ENCODE data around the gene SNAI1. TPM values are rescaled to one million over a fixed set of nuclear protein-coding genes. Genes with fewer than 3 reads are reported as not detected.
A peak's percentile ranks its signal among the peaks of the same experiment; 100 is the strongest.

SNAI1 gene
- total RNA-seq, 4 donors from 2014 or later: 0.32 to 0.41 (median 0.40) TPM; not detected in 1

DNA sequence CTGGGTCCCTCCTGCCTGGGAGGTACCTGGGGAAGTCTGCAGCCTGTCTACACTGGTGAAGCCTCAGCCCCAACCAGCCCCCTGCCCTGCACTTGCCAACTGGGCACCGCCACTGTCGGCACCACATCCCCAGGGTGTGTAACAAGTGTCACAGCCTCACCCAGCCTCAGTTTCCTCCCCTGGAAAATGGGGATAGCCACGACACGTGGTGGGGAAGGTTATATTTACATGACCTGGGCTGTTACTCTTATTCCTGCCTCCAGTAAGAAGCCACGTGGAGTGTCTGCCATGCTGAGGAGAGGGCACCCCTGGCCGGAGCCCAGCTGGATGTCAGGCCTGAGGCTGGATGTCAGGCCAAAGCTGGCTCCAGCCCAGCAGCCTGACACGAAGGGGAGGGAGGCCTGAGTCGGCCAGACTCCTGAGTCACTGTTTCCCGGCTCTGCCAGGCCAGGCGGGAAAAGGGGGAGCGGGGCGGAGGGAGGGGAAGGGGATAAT lies 44.9 kb downstream of the SNAI1 start:
- peak; percentile 25 for DNase-seq
- 55% methylated on average over 12 of the region's 12 CpGs; no CpG with 5 or more reads in 1 of the 2 donors for WGBS, 2 donors (ENCODE audit: low coverage in 1 of 2)
- intact Hi-C loops (cut with DNase I; ENCODE audit: low total_unique reads): no loop called here

GRCh38 chr20:50029083-50029696 lies 46.4 kb downstream of the SNAI1 start:
- no peak for DNase-seq
- Histone ChIP-seq H3K9me3 (no peaks in the 10 kb centered on the region), H3K36me3 (no peaks in the 10 kb centered on the region), H3K27ac (peak overlapping the region in 1 of 4 donors; percentile 10), H3K27me3 (no peaks in the 10 kb centered on the region), H3K4me3 (no peak overlapping the region), H3K4me1 (peaks cover 4 to 26% (median 18%) of the 10 kb centered on the region in 4 donors)
- 67 to 86% methylated on average over 3 to 15 of the region's 15 CpGs for WGBS, 2 donors (ENCODE audit: low coverage in 1 of 2)
- no peak for TF ChIP-seq POLR2A (IDR thresholded peaks at IDR 0.05)
- TF ChIP-seq, protein P1, sequence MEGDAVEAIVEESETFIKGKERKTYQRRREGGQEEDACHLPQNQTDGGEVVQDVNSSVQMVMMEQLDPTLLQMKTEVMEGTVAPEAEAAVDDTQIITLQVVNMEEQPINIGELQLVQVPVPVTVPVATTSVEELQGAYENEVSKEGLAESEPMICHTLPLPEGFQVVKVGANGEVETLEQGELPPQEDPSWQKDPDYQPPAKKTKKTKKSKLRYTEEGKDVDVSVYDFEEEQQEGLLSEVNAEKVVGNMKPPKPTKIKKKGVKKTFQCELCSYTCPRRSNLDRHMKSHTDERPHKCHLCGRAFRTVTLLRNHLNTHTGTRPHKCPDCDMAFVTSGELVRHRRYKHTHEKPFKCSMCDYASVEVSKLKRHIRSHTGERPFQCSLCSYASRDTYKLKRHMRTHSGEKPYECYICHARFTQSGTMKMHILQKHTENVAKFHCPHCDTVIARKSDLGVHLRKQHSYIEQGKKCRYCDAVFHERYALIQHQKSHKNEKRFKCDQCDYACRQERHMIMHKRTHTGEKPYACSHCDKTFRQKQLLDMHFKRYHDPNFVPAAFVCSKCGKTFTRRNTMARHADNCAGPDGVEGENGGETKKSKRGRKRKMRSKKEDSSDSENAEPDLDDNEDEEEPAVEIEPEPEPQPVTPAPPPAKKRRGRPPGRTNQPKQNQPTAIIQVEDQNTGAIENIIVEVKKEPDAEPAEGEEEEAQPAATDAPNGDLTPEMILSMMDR (IDR thresholded peaks at IDR 0.05): no peak
- no peak for TF ChIP-seq EP300 (IDR thresholded peaks at IDR 0.05; ENCODE audit: low read depth)
- no peak for TF ChIP-seq POLR2AphosphoS5 (IDR thresholded peaks at IDR 0.05)
- in situ Hi-C loops (cut with MboI; ENCODE audit: low pct_ligation_motif_present in 1 of 4, low pct_unique_long_range_greater_than_20kb in 1 of 4, low sequenced_read_pairs in 3 of 4) (no loop called here), intact Hi-C loops (cut with DNase I; ENCODE audit: low total_unique reads) (no loop called here)

More for the DNA sequence above, 44.9 kb downstream of the SNAI1 start:
- Histone ChIP-seq H3K9me3 (no peaks in the 10 kb centered on the region), H3K36me3 (no peaks in the 10 kb centered on the region), H3K4me1 (peaks cover 0 to 17% (median 10%) of the 10 kb centered on the region in 4 donors), H3K27me3 (no peaks in the 10 kb centered on the region), H3K4me3 (no peak overlapping the region), H3K27ac (peak overlapping the region in 1 of 4 donors; percentile 41)
- in situ Hi-C loops (cut with MboI; ENCODE audit: low pct_ligation_motif_present in 1 of 4, low pct_unique_long_range_greater_than_20kb in 1 of 4, low sequenced_read_pairs in 3 of 4): no loop called here
- TF ChIP-seq EP300 (IDR thresholded peaks at IDR 0.05; ENCODE audit: low read depth): no peak
- TF ChIP-seq POLR2A (IDR thresholded peaks at IDR 0.05): no peak
- TF ChIP-seq POLR2AphosphoS5 (IDR thresholded peaks at IDR 0.05): peak in 2 of 3 donors; percentile 49 to 70
- TF ChIP-seq, protein P1 (IDR thresholded peaks at IDR 0.05): no peak

- intact Hi-C loops (cut with DNase I; ENCODE audit: low total_unique reads): no loop called here
- H3K36me3 ChIP-seq: no peaks in the 10 kb centered on the region
- H3K27me3 ChIP-seq: no peaks in the 10 kb centered on the region
- in situ Hi-C loops (cut with MboI; ENCODE audit: low pct_ligation_motif_present in 1 of 4, low pct_unique_long_range_greater_than_20kb in 1 of 4, low sequenced_read_pairs in 3 of 4): no loop called here
- H3K4me1 ChIP-seq: peaks cover 4 to 30% (median 21%) of the 10 kb centered on the region in 4 donors
- H3K27ac ChIP-seq: peak overlapping the region in 2 of 4 donors; percentile 7 to 41
- H3K9me3 ChIP-seq: no peaks in the 10 kb centered on the region
- TF ChIP-seq, protein P1 (IDR thresholded peaks at IDR 0.05): no peak
- TF ChIP-seq POLR2AphosphoS5 (IDR thresholded peaks at IDR 0.05): no peak
- TF ChIP-seq EP300 (IDR thresholded peaks at IDR 0.05; ENCODE audit: low read depth): no peak
- TF ChIP-seq POLR2A (IDR thresholded peaks at IDR 0.05): no peak
- 52% methylated on average over 19 of the region's 19 CpGs; no CpG with 5 or more reads in 1 of the 2 donors for WGBS, 2 donors (ENCODE audit: low coverage in 1 of 2)
- DNase-seq: peak; percentile 17
- H3K4me3 ChIP-seq: no peak overlapping the region
Observed at GRCh38 chr20:50029697-50030461, 47.1 kb downstream of the SNAI1 start.

GRCh38 chr20:50032955-50033666 lies 50.3 kb downstream of the SNAI1 start:
- Histone ChIP-seq H3K9me3 (no peaks in the 10 kb centered on the region), H3K36me3 (no peaks in the 10 kb centered on the region), H3K27me3 (no peaks in the 10 kb centered on the region), H3K4me1 (peaks cover 4 to 31% (median 21%) of the 10 kb centered on the region in 4 donors), H3K4me3 (no peak overlapping the region), H3K27ac (peak overlapping the region in 3 of 4 donors; percentile 7 to 49 (median 27))
- intact Hi-C loops (cut with DNase I; ENCODE audit: low total_unique reads) (no loop called here), in situ Hi-C loops (cut with MboI; ENCODE audit: low pct_ligation_motif_present in 1 of 4, low pct_unique_long_range_greater_than_20kb in 1 of 4, low sequenced_read_pairs in 3 of 4) (no loop called here)
- no peak for TF ChIP-seq POLR2AphosphoS5 (IDR thresholded peaks at IDR 0.05)
- no peak for TF ChIP-seq EP300 (IDR thresholded peaks at IDR 0.05; ENCODE audit: low read depth)
- TF ChIP-seq, protein P1 (IDR thresholded peaks at IDR 0.05): no peak
- TF ChIP-seq POLR2A (IDR thresholded peaks at IDR 0.05): no peak
- WGBS, 2 donors (ENCODE audit: low coverage in 1 of 2): 82 to 87% methylated on average over 4 to 9 of the region's 9 CpGs
- no peak for DNase-seq

Data from transverse colon (tissue), 4 donors.